Stimulated activated CD4-positive, alpha-beta T cell treated with anti-CD3 and anti-CD28 coated beads, Interleukin-2, amount 100 ng/mL, for 24 hours (primary cell): Measurements from ENCODE around the gene ZNF609.

Experiments used
- DNase-seq, 2 donors: peaks; one replicate each; pipeline ENCODE4 v3.0.0-alpha.2; 2020

The ZNF609 gene

DNA sequence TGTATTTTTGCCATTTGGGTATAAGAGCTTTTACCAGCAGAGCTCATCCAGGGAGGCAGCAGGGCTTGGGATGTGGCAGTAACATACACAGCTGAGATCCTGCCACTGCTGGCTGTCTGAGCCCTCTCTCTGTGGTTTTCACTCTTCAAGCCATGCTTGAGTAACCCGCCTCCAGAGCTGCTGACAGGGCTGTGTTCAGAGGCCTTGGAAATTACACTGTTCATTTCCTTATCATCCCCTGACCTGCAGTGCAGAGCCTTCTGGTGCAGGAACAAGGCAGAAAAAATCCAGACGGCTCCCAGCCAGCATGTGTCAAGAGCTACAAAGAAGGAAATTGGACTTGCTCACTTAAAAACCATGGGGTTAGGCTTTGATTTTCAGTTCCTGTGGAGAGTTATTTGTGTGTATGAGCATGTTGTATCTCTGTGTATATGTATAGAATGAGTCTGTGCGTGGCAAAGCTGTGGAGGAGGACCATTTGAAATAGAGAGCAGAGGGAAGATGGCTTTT lies 47.0 kb downstream of the ZNF609 start:
- DNase-seq: peak; percentile 45 to 46

- DNase-seq: no peak
Observed at GRCh38 chr15:64507845-64508244, 47.5 kb downstream of the ZNF609 start.

GRCh38 chr15:64513823-64514222 lies 53.4 kb downstream of the ZNF609 start:
- no peak for DNase-seq

DNA sequence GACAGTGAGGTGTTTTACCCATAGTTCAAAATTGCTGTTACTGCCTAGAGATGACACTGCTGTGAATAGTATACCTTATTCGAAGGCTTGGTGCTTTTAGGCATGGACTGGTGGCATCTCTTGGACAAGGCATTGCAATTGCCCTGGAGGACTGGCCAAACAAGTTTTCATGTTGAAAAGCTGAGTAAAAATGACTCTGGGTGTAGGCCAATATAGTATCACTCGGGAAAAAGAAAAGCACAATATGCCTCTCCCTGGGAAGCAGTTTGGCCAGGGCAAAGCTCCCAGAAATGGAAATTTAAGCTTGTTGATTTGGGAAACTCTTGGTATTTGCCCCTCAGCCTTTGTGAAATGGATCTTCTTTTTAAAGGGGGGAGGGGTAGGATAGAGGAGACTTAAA lies 54.8 kb downstream of the ZNF609 start:
- no peak for DNase-seq

GRCh38 chr15:64515825-64516224 lies 55.4 kb downstream of the ZNF609 start:
- DNase-seq: no peak

GRCh38 chr15:64519897-64520296 lies 59.5 kb downstream of the ZNF609 start:
- DNase-seq: no peak

- DNase-seq: no peak
Observed at GRCh38 chr15:64521201-64521600, 60.8 kb downstream of the ZNF609 start.

- no peak for DNase-seq
Observed at GRCh38 chr15:64521726-64522164, 61.4 kb downstream of the ZNF609 start.

GRCh38 chr15:64522226-64522823 lies 61.9 kb downstream of the ZNF609 start:
- DNase-seq: no peak

- DNase-seq: no peak
Observed at GRCh38 chr15:64523240-64523639, 62.9 kb downstream of the ZNF609 start.

- DNase-seq: no peak
Observed at GRCh38 chr15:64524778-64525177, 64.4 kb downstream of the ZNF609 start.

DNA sequence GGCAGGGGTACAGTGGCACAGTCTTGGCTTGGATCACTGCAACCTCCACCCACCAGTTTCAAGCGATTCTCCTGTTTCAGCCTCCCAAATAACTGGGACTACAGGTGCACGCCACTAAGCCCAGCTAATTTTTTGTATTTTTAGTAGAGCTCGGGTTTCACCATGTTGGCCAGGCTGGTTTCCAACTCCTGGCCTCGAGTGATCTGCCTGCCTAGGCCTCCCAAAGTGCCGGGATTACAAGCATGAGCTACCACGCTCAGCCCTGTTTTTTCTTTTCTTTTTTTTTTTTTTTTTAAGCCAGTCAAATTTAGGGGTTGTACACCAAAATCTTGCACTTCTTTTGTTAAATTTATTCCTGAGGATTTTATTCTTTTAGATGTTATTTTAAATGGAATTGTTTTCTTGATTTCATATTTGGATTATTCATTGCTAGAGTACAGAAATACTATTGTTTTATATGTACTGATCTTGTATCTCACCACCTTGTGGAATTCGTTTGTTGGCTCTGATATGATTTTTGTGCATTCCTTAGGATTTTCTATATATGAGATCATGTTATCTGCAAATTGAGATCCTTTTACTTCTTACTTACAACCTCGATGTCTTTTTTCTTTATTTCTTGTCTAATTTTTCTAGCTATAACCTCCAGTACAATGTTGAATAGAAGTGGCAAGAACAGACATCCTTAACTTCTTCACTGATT lies 65.6 kb downstream of the ZNF609 start:
- no peak for DNase-seq

- no peak for DNase-seq
Observed at GRCh38 chr15:64527263-64527984, 67.0 kb downstream of the ZNF609 start.

- no peak for DNase-seq
Observed at GRCh38 chr15:64528871-64529270, 68.5 kb downstream of the ZNF609 start.

- no peak for DNase-seq
Observed at GRCh38 chr15:64530472-64530871, 70.1 kb downstream of the ZNF609 start.

- DNase-seq: no peak
Observed at GRCh38 chr15:64530918-64531317, 70.5 kb downstream of the ZNF609 start.

GRCh38 chr15:64532521-64533315 lies 72.3 kb downstream of the ZNF609 start:
- DNase-seq: peak in 1 of 2 donors; percentile 30

DNA sequence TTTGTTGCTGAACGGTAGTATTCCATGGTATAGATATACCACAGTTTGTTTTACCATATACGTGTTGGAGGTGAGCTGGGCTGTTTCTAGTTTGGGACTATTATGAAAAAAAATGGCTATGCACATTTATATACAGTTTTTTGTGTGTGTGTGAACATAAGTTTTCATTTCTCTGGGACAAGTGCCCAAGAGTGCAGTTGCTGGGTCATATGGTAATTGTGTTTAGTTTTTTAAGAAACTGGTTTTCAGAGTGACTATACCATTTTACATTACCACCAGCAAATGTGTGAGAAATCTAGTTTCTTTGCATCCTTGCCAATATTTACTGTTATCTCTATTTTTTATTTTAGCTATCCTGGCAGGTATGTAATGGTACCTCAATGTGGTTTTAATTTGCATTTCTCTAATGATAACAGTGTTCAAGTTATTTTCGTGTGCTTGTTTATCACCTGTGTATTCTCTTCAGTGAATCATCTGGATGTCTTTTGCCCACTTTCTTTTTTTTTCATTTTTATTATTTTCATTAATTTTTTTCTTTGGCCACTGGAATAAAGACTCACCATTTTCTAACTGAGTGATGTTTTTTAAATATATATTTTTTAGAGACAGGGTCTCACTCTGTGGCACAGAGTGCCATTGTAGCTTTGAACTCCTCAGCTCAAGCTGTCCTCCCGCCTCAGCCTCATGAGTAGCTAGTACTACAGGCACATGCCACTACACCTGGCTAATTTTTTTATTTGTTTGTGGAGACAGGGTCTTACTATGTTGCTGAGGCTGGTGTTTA lies 75.3 kb downstream of the ZNF609 start:
- no peak for DNase-seq

DNA sequence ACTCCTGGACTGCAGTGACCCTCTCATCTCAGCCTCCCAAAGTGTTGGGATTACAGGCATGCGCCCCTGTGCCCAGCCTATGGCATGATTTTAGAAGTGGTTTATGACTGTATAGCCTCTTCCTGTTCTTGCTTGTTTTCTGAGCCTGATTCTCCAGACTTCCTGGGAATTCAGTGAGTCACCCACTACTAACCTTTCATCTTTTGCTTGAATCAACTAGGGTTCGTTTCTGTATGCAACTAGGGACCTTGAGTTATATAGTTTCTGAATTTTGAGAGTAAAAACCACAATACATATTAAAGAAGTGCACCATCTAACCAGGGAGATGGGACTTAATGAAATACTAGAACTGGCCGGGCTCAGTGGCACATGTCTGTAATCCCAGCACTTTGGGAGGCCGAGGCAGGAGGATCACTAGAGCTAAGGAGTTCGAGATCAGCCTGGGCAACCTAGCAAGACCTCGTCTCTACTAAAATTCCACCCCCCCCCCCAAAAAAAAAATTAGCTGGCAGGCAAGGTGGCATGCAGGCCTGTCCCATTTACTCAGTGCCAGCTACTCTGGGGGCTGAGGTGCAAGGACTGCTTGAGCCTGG lies 76.0 kb downstream of the ZNF609 start:
- DNase-seq: peak; percentile 18 to 23

GRCh38 chr15:64542091-64542490 lies 81.7 kb downstream of the ZNF609 start:
- DNase-seq: no peak

GRCh38 chr15:64544450-64544849 lies 84.1 kb downstream of the ZNF609 start:
- DNase-seq: no peak

DNA sequence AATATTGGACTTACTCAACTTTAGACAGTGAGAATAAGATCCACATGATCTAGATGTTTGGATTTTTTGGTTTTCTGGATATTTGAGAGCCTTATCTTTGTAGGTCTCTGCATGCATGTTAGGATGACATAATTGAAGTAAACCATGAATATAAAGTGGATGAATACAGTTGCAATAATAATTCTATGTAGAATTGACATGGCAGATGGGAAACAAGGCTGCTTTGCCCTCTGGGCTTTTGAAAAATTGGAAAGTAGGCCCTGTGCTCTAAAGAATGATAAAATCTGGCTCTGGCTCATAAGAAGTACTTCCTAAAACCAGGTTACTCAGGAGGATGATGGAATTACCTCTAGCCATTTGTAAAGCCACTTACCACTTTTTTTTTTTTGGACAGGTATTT lies 86.9 kb downstream of the ZNF609 start:
- no peak for DNase-seq
